ENCODE results near the gene JAG1.

- TF ChIP-seq POLR2A (IDR thresholded peaks at IDR 0.05) = no peak
- TF ChIP-seq, protein P1, sequence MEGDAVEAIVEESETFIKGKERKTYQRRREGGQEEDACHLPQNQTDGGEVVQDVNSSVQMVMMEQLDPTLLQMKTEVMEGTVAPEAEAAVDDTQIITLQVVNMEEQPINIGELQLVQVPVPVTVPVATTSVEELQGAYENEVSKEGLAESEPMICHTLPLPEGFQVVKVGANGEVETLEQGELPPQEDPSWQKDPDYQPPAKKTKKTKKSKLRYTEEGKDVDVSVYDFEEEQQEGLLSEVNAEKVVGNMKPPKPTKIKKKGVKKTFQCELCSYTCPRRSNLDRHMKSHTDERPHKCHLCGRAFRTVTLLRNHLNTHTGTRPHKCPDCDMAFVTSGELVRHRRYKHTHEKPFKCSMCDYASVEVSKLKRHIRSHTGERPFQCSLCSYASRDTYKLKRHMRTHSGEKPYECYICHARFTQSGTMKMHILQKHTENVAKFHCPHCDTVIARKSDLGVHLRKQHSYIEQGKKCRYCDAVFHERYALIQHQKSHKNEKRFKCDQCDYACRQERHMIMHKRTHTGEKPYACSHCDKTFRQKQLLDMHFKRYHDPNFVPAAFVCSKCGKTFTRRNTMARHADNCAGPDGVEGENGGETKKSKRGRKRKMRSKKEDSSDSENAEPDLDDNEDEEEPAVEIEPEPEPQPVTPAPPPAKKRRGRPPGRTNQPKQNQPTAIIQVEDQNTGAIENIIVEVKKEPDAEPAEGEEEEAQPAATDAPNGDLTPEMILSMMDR (IDR thresholded peaks at IDR 0.05) = no peak
Measured at GRCh38 chr20:10651227-10651990, 22.4 kb downstream of the JAG1 start.
